CD4-positive, alpha-beta T cell treated with Interleukin-4 for 4 hours (primary cell): ENCODE data around the gene BICRA.
A peak's percentile ranks its signal among the peaks of the same experiment; 100 is the strongest.
"Not testable (repeated sequence)": the region's sequence is repeated elsewhere in the genome, so short reads cannot be mapped to it uniquely, and the experiment has no call there.

Experiments
- DNase-seq: peaks from one replicate; pipeline ENCODE4 v3.0.0-alpha.2; 2020

BICRA gene

GRCh38 chr19:47719047-47719859 is 110.3 kb downstream of the BICRA start:
- no peak for DNase-seq

GRCh38 chr19:47720669-47721422 is 111.9 kb downstream of the BICRA start:
- no peak for DNase-seq

- no peak for DNase-seq
These were observed 114.6 kb downstream of the BICRA start for GRCh38 chr19:47723581-47723940.

- no peak for DNase-seq
These were observed 116.9 kb downstream of the BICRA start for GRCh38 chr19:47725759-47726401.

- DNase-seq: no peak
These were observed 117.5 kb downstream of the BICRA start for GRCh38 chr19:47726467-47726866.

- DNase-seq: not testable (repeated sequence)
These were observed 119.4 kb downstream of the BICRA start for GRCh38 chr19:47728295-47728694.

GRCh38 chr19:47729468-47729798 is 120.5 kb downstream of the BICRA start:
- no peak for DNase-seq

- no peak for DNase-seq
These were observed 121.0 kb downstream of the BICRA start for GRCh38 chr19:47729799-47730520.

GRCh38 chr19:47730521-47730889 is 121.6 kb downstream of the BICRA start:
- no peak for DNase-seq

GRCh38 chr19:47730910-47731309 is 122.0 kb downstream of the BICRA start:
- DNase-seq: no peak

- DNase-seq: no peak
These were observed 126.2 kb downstream of the BICRA start for GRCh38 chr19:47735131-47735530.

- DNase-seq: no peak
These were observed 132.1 kb downstream of the BICRA start for GRCh38 chr19:47740866-47741519.

GRCh38 chr19:47741544-47742140 is 132.7 kb downstream of the BICRA start:
- DNase-seq: no peak

- no peak for DNase-seq
These were observed 133.7 kb downstream of the BICRA start for GRCh38 chr19:47742634-47743033.

- DNase-seq: peak; percentile 97
These were observed 136.3 kb downstream of the BICRA start, which contains the start of gene NOP53 for GRCh38 chr19:47745010-47745901. Gene NOP53, plus strand, starts transcription at chr19:47745546. Its CDS starts 14 bp downstream, at chr19:47745560.

GRCh38 chr19:47746129-47746528 is 137.2 kb downstream of the BICRA start:
- DNase-seq: not testable (repeated sequence)

GRCh38 chr19:47749326-47749725 is 140.4 kb downstream of the BICRA start:
- no peak for DNase-seq

- DNase-seq: no peak
These were observed 141.8 kb downstream of the BICRA start for GRCh38 chr19:47750752-47751151.

GRCh38 chr19:47752440-47753211 is 143.7 kb downstream of the BICRA start:
- no peak for DNase-seq
